Mucosa of descending colon (tissue), 3 donors: ENCODE data around the gene RTN4RL2. TPM values are rescaled to one million over a fixed set of nuclear protein-coding genes. Genes with fewer than 3 reads are reported as not detected.

Experiments
- ATAC-seq: fragments of 200-7000 bp; cut with Tn5 transposase; one replicate; pipeline ENCODE4 v1.9.1; 2020; ENCODE audit warnings: mild to moderate bottlenecking, moderate library complexity
- DNase-seq, 3 donors: peaks; one replicate each; pipeline ENCODE4 v3.0.0-alpha.2; 2020
- H3K36me3 ChIP-seq: fragments of 200-600 bp; one replicate; pipeline ENCODE4 v1.8.0; 2021; ENCODE audit warnings: low read depth, mild to moderate bottlenecking
- H3K4me1 ChIP-seq: fragments of 200-600 bp; one replicate; pipeline ENCODE4 v1.8.0; 2021; ENCODE audit warnings: low read depth, mild to moderate bottlenecking
- H3K4me3 ChIP-seq: fragments of 200-600 bp; one replicate; pipeline ENCODE4 v1.8.0; 2021; ENCODE audit warnings: mild to moderate bottlenecking
- H3K9me3 ChIP-seq: fragments of 200-600 bp; one replicate; pipeline ENCODE4 v1.8.0; 2021; ENCODE audit warnings: mild to moderate bottlenecking
- intact Hi-C, 2 donors: fragments of 100-400 bp; cut with DNase I in 1 of 2; cut with micrococcal nuclease in 1 of 2; formaldehyde crosslinking; loops; one replicate each; pipeline versions ENCODE4 v1.11.0 to v1.11.1; 2022; cut with DNase I, micrococcal nuclease
- total RNA-seq, 3 donors: library from RNA; stranded (reverse); fragmentation: NEBNext Ultra II Directional in 2 of 3; extraction: Animal tissue kit (Norgen Biotek cat#: 25700) in 2 of 3; gene quantifications; one replicate each; pipeline versions ENCODE4 v1.2.1 to v1.2.4, GENCODE V29; 2021 to 2023
- TF ChIP-seq, protein P1 (sequence below): fragments of 200-600 bp; IDR thresholded peaks from one replicate; pipeline ENCODE4 v1.8.0; 2022; ENCODE audit warnings: antibody characterized with exemption, mild to moderate bottlenecking
- donor health status: DM: no; HTN: no; CAD: no; lungs with moderate emphysema.
- donor health status: DM: no; HTN: no; CAD: no.
- donor health status: DM: no; HTN: yes; CAD: no.

RTN4RL2 gene
- total RNA-seq, 3 donors from 2014 or later: 0.38 to 0.73 (median 0.48) TPM

DNA sequence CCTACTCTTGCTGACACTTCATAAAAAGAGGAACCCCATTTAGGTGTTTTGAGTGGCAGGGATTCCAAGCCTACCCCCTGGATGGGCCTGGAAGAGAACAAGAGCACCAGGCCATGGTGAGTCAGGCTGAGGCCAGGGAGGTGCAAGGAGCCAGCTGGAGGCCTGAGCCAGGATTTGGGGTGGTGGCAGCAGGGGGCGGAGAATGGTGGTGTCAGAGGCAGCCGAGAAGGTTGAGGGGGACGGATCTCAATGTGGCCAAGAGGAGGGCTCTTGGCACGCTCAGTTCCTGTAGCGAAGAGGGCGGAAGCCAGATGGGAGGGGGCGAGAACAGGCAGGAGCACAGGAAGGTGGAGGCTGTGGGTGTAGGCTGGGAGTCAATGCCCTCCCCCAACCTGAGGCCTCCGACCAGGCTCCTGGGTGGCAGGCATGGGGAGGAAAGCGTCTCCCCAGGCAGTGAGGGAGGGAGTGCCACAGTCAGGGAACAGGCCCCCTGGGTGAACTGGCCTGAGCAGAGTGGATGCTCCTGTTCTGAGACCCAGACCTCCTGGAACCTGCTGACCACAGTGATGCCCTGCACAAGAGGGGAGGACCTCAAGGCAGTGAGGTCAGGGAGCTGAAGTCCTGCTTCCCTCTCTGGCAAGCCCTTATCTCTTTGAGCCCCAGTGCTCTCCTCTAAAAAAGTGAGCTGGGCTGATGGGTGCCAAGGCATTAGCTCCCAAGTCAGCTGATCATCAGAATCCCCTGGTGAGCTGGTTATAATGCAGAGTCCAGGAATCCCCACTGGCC is 13.9 kb downstream of the RTN4RL2 start:
- Histone ChIP-seq H3K9me3 (no peaks in the 10 kb centered on the region), H3K36me3 (no peaks in the 10 kb centered on the region), H3K4me3 (no peak overlapping the region), H3K4me1 (peaks cover 23% of the 10 kb centered on the region)
- intact Hi-C loops: no loop called here
- TF ChIP-seq, protein P1, sequence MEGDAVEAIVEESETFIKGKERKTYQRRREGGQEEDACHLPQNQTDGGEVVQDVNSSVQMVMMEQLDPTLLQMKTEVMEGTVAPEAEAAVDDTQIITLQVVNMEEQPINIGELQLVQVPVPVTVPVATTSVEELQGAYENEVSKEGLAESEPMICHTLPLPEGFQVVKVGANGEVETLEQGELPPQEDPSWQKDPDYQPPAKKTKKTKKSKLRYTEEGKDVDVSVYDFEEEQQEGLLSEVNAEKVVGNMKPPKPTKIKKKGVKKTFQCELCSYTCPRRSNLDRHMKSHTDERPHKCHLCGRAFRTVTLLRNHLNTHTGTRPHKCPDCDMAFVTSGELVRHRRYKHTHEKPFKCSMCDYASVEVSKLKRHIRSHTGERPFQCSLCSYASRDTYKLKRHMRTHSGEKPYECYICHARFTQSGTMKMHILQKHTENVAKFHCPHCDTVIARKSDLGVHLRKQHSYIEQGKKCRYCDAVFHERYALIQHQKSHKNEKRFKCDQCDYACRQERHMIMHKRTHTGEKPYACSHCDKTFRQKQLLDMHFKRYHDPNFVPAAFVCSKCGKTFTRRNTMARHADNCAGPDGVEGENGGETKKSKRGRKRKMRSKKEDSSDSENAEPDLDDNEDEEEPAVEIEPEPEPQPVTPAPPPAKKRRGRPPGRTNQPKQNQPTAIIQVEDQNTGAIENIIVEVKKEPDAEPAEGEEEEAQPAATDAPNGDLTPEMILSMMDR: no peak
- peak in 1 of 3 donors; percentile 50 for DNase-seq
- ATAC-seq: no peak

DNA sequence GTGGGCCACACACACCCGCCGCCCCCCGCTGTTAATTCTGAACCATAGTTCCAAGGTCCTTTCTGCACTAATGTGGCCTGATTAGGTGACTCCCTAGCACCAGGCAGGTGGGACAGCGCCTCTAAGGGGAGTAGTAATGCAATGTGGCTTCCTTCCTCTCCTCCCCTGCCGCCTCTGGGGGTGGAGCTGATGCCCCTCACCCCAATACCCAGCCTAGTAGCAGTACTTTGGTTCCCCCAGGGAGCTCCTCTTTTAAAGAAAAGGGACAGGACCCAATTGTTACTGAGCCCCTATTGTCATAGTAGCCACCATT is 14.4 kb downstream of the RTN4RL2 start:
- Histone ChIP-seq H3K4me1 (peaks cover 23% of the 10 kb centered on the region), H3K9me3 (no peaks in the 10 kb centered on the region), H3K4me3 (no peak overlapping the region), H3K36me3 (no peaks in the 10 kb centered on the region)
- ATAC-seq: no peak
- intact Hi-C loops: no loop called here
- TF ChIP-seq, protein P1: no peak
- peak in 1 of 3 donors; percentile 21 for DNase-seq

DNA sequence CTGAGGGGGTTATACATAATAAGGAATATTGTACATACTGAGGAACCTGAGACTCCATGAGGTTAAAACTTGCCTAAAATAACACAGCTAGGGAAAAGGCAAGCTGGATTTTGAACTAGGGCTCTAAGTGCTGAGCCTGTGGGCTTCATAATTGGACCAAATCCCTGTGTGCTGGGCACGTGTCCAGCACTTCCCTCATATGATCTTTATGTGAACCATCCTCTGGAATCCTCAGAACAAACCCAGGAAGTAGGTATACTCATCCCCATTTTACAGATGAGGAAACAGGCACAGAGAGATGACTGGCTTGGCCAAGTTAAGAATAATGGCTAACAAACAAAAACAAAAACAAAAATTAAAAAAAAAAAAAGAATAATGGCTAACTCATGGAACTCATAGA is 14.9 kb downstream of the RTN4RL2 start:
- Histone ChIP-seq H3K4me1 (peaks cover 23% of the 10 kb centered on the region), H3K9me3 (no peaks in the 10 kb centered on the region), H3K36me3 (no peaks in the 10 kb centered on the region), H3K4me3 (no peak overlapping the region)
- intact Hi-C loops: no loop called here
- ATAC-seq (no peak), DNase-seq (no peak)
- TF ChIP-seq, protein P1: no peak

DNA sequence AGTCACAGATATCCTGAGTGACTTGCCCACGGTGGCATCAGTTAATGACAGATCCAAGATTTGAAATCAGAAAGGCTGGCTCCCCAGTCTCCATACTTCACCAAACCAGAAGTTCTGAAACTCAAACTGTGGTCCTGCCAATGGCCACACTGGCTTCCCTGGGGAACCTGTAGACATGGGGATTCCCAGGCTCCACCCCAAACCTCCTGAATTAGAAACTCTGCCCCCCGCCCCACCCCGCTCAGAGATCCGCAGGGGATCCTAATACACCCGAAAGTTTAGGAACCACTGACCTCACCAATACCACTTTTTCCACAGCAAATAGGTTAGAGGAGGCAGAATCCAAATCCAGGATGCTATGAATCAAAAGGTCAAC is 15.3 kb downstream of the RTN4RL2 start:
- H3K36me3 ChIP-seq: no peaks in the 10 kb centered on the region
- DNase-seq (no peak), ATAC-seq (no peak)
- no peak overlapping the region for H3K4me3 ChIP-seq
- intact Hi-C loops: no loop called here
- H3K9me3 ChIP-seq: no peaks in the 10 kb centered on the region
- peaks cover 23% of the 10 kb centered on the region for H3K4me1 ChIP-seq
- TF ChIP-seq, protein P1: no peak

DNA sequence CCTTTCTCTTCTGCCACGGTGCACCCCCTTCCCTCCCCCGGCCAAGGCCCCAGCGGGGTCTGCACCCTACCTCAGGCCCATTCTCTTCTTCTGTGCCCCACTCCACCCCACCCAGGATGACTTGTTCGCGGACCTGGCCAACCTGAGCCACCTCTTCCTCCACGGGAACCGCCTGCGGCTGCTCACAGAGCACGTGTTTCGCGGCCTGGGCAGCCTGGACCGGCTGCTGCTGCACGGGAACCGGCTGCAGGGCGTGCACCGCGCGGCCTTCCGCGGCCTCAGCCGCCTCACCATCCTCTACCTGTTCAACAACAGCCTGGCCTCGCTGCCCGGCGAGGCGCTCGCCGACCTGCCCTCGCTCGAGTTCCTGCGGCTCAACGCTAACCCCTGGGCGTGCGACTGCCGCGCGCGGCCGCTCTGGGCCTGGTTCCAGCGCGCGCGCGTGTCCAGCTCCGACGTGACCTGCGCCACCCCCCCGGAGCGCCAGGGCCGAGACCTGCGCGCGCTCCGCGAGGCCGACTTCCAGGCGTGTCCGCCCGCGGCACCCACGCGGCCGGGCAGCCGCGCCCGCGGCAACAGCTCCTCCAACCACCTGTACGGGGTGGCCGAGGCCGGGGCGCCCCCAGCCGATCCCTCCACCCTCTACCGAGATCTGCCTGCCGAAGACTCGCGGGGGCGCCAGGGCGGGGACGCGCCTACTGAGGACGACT is 15.9 kb downstream of the RTN4RL2 start:
- intact Hi-C loops: no loop called here
- peak in 2 of 3 donors; percentile 48 to 72 for DNase-seq
- TF ChIP-seq, protein P1: no peak

More for the DNA sequence above, 15.9 kb downstream of the RTN4RL2 start:
- peaks cover 23% of the 10 kb centered on the region for H3K4me1 ChIP-seq
- ATAC-seq: peak; percentile 69
- no peaks in the 10 kb centered on the region for H3K36me3 ChIP-seq
- H3K4me3 ChIP-seq: no peak overlapping the region
- no peaks in the 10 kb centered on the region for H3K9me3 ChIP-seq
